ENCODE results near the gene DGCR2.

GRCh38 chr22:19142394-19142793 is 20.2 kb upstream of the DGCR2 start:
- TF ChIP-seq CTCF (conservative IDR thresholded peaks at IDR 0.05 in 1 of 2, IDR thresholded peaks at IDR 0.05 in 1 of 2; ENCODE audit: low read depth in 1 of 2, low read length in 2 of 2) (no peak), EZH2 (IDR thresholded peaks at IDR 0.05; ENCODE audit: low read length, missing control alignments) (no peak)
